Stimulated activated naive CD4-positive, alpha-beta T cell (primary cell): ENCODE measurements around the gene UPP2.

Source experiments
- DNase-seq, 6 experiments: peaks; one replicate each; lab custom pipeline; 2025; lab: John Stamatoyannopoulos, UW

UPP2 gene

DNA sequence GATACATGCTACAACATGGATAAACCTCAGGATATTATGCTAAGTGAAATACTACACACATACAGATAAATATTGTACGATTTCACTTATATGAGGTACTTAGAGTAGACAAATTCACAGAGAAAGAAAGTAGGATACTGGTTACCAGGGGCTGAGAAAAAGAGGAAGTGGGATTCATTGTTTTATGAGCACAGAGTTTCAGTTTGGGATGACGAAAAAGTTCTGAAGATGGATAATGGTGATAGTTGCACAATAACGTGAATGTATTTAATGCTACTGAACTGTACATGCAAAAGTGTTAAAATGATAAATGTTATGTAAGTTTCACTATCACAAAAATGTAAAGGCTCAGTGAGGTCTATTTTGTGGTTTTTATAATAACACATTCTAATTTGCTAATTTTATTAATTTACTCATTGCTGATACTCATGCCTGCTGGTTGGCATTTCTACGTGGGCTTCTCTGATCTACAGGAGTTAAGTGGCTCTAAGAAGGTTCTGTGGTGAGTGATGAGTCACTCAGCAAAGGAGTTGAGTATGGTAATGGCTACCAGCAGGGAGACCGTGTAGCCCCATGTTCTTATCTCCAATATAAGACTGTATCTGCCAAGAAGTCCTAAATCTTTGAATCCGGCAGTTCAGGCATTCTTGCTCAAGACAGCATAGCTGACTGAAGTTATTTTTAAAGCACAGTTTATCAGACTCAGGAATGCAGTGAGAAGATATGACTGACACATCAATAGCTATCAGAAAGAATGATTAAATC is 41.1 kb downstream of the UPP2 start:
- DNase-seq, result no peak

- DNase-seq, result no peak
Observed at GRCh38 chr2:158143703-158144360, 42.2 kb downstream of the UPP2 start.

- DNase-seq, result no peak
Observed at GRCh38 chr2:158144914-158145625, 43.4 kb downstream of the UPP2 start.

- DNase-seq, result no peak
Observed at GRCh38 chr2:158153270-158154015, 51.8 kb downstream of the UPP2 start.

- DNase-seq, result no peak
Observed at GRCh38 chr2:158154596-158154995, 52.9 kb downstream of the UPP2 start.

GRCh38 chr2:158172719-158173118 is 71.0 kb downstream of the UPP2 start:
- no peak for DNase-seq

DNA sequence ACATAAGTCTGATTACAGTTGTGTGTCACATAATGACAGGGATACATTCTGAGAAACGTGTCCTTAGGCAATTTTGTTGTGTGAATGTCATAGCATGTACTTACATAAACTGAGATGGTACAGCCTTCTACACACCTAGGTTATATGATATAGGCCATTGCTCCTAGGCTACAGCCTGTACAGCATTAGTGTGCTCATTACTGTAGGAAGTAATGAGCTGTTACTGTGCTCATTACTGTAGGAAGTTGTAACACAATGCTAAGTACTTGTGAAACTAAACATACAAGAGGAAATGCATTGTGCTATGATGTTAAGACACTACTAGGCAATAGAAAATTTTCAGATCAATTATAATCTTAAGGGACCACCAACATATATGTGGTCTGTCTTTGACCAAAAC is 72.8 kb downstream of the UPP2 start:
- no peak for DNase-seq

GRCh38 chr2:158174956-158175355 is 73.3 kb downstream of the UPP2 start:
- DNase-seq, result no peak

DNA sequence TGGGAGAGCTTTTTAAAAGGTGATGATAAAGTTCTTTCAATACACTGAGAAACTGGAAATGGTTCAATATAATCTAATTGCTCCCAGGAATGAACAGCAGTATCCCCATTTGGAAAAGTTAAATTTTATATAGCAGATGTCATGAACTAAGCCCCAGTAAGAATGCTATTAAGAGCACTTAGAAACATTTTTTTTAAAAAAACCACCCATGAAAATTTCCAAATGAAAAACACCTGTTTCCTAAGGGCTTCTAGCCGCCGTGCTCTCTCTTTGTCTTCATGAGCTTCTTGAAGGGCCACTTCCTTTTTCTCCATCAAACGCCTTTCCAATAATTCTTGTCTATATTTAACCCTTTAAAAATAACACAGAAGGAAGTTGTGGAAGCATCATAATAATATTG is 77.0 kb downstream of the UPP2 start:
- DNase-seq, result no peak

DNA sequence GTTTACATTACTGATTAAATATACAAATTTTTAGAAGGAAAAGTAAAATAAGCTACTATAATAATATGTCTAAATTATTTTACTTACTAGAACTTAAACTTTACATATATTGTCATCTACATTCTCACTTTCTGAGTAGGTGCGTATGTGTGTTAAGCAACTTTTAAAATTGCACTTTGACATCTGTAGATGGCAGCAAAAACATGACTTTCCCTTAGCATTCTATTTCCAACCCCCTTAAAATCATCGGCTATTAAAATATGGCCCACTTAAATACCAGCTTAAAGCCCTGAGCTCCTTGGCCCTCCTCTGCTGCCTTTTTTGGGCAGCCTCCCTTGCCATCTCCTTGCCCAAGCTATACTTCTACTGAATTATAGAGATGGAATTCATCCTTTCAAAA is 78.0 kb downstream of the UPP2 start:
- DNase-seq, result peak in 1 of 6 experiments; percentile 3

GRCh38 chr2:158181171-158181570 is 79.5 kb downstream of the UPP2 start:
- DNase-seq, result no peak

DNA sequence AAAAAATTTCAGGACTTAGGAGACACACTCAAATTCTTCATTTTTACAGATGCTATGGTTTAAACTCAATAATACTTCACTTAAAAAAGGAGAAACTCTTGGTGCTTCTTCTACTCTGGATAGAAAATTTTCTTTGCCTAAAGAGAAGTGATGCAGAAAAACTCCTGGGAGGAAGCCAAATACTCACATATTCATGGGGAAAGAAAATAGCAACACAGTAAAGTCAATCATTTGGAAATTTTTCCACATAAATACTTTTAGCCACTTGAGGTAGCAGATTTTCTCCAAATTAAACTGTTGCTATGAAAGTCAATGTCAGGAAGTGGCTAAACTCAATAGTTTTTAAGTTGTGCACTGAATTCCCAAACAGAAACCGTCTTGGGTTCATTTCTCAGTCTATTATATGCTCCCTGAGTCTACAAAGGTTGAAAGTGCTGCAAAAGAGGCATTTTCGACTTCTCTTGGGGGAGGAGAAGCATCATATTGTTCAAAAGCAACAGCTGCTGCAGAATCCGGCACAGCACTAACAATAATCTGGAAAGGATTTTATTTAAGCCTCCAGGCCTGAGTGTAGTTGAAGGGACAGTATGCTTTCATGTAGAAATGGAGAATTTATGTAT is 81.1 kb downstream of the UPP2 start:
- no peak for DNase-seq

DNA sequence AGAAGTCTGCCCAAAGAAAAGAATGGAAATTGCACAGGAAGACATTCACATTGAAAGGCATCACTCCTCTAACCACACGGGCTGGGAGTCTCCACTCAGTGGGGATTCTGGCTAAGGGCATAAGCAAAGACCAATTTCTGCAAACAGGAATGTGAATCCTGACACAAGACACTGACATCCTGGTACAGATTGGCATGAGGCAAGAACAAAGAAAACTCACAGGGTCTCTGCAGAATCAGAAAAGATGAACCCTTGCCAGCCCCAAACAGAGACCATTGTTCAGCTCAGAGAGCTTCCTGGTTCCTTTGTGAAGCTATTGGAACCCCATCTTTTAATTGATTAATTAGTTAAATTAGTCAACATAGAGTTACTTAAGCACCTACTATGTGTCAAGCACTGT is 82.3 kb downstream of the UPP2 start:
- no peak for DNase-seq

- no peak for DNase-seq
Observed at GRCh38 chr2:158184556-158185343, 83.1 kb downstream of the UPP2 start.
